Mesendoderm (in vitro differentiated cells): ENCODE data around the gene SIX5.

ENCODE experiments used
- DNase-seq: peaks from one replicate; pipeline ENCODE4 v3.0.0; 2013
- H2AK5ac ChIP-seq: 2 replicates; pipeline ENCODE4 v1.6.1; 2013; ENCODE audit warnings: low read length, inconsistent platforms
- H2BK120ac ChIP-seq: 2 replicates; pipeline ENCODE4 v1.6.1; 2013; ENCODE audit warnings: low read depth, mild to moderate bottlenecking, low read length, moderate library complexity, mixed read lengths
- H2BK15ac ChIP-seq: replicated peaks from 2 replicates; pipeline ENCODE4 v1.6.1; 2013; ENCODE audit warnings: low read depth, mild to moderate bottlenecking, moderate library complexity
- H2BK5ac ChIP-seq: 2 replicates; pipeline ENCODE4 v1.6.1; 2013; ENCODE audit warnings: low read length, inconsistent platforms
- H3K18ac ChIP-seq: 2 replicates; pipeline ENCODE4 v1.6.1; 2013; ENCODE audit warnings: mild to moderate bottlenecking, low read length, mixed read lengths
- H3K23ac ChIP-seq: one replicate; pipeline ENCODE4 v1.6.1; 2013; ENCODE audit warnings: low read length
- H3K27ac ChIP-seq: 2 replicates; pipeline ENCODE4 v1.5.1; 2013; ENCODE audit warnings: low read depth, mild to moderate bottlenecking, inconsistent platforms, low read length, moderate library complexity
- H3K27me3 ChIP-seq: 2 replicates; pipeline ENCODE4 v1.6.1; 2013; ENCODE audit warnings: low read length, control low read depth, mild to moderate bottlenecking, inconsistent platforms; ENCODE audit not compliant: insufficient read depth, poor library complexity
- H3K36me3 ChIP-seq: 2 replicates; pipeline ENCODE4 v1.6.1; 2013; ENCODE audit warnings: low read length, inconsistent platforms; ENCODE audit not compliant: control insufficient read depth, insufficient read depth
- H3K4ac ChIP-seq: one replicate; pipeline ENCODE4 v1.6.1; 2013; ENCODE audit warnings: low read depth, mild to moderate bottlenecking, low read length, moderate library complexity
- H3K4me1 ChIP-seq: 2 replicates; pipeline ENCODE4 v1.6.1; 2013; ENCODE audit warnings: low read depth, low read length, inconsistent platforms; ENCODE audit not compliant: control insufficient read depth
- H3K4me2 ChIP-seq: 2 replicates; pipeline ENCODE4 v1.6.1; 2013; ENCODE audit warnings: low read length
- H3K4me3 ChIP-seq: 2 replicates; pipeline ENCODE4 v1.5.1; 2013; ENCODE audit warnings: mild to moderate bottlenecking, low read length
- H3K56ac ChIP-seq: one replicate; pipeline ENCODE4 v1.6.1; 2013; ENCODE audit warnings: low read length
- H3K79me1 ChIP-seq: 2 replicates; pipeline ENCODE4 v1.6.1; 2013; ENCODE audit warnings: low read length, inconsistent platforms
- H3K79me2 ChIP-seq: 2 replicates; pipeline ENCODE4 v1.6.1; 2013; ENCODE audit warnings: mild to moderate bottlenecking, low read length; ENCODE audit not compliant: control insufficient read depth, insufficient read depth
- H3K9ac ChIP-seq: 2 replicates; pipeline ENCODE4 v1.6.1; 2013; ENCODE audit warnings: low read length, inconsistent platforms
- H4K5ac ChIP-seq: one replicate; pipeline ENCODE4 v1.6.1; 2013; ENCODE audit warnings: low read length
- H4K8ac ChIP-seq: one replicate; pipeline ENCODE4 v1.6.1; 2013; ENCODE audit warnings: low read depth, mild to moderate bottlenecking, control low read depth, low read length, moderate library complexity
- WGBS: extraction: QIAGEN DNeasy Blood & Tissue Kit; methylation state at CpG from one replicate; pipeline ENCODE4 v1.1.7; 2013; ENCODE audit warnings: low lambda C conversion rate, missing lambda C conversion rate; ENCODE audit not compliant: insufficient coverage; ENCODE audit errors: extremely low coverage; 5-methylcytosine and 5-hydroxymethylcytosine counted together

SIX5 gene

DNA sequence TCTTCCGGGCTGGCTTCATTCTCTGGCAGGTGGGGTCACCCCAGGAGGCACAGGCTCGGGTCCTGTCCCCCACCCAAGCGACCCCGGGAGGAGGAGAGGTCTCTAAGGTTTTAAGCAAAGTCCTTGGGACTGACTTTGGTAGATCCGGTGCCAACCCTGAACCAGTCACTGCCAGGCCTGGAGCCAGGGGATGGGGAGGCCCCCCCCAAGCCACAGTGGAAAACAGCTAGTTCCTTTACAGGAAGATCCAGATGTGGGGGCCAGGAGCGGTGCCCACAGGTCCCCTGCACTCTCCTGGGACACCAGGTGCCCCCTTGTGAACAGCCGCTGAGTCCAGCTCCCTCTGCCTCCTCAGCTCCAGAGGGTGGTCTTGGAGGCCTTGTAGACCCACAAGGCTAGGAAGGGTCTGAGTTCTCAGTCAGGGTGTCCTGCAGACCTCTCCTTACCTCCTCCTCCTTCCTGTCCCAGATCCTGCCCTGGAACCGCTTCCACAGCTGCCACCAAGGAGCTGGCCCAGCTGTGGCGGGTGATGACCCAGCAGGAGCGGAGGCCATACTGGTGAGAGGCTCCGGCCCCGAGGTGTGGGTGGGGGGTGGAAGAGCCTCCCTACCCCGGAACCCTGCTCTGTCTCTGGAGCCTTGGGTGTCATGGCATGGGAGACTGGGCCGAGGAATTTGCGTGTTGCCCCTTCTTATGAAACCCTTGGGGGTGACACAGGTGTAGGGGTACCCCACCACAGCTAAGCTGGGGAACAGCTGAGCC, 6.0 kb downstream of the SIX5 start:
- H3K56ac ChIP-seq = no peak overlapping the region
- no peak overlapping the region for H3K23ac ChIP-seq
- H3K18ac ChIP-seq = no peak overlapping the region
- H3K4me3 ChIP-seq = no peak overlapping the region
- H2BK120ac ChIP-seq = no peak overlapping the region
- peaks cover 10% of the 10 kb centered on the region for H3K4me1 ChIP-seq
- DNase-seq = no peak
- no peak overlapping the region for H3K27ac ChIP-seq
- no peaks in the 10 kb centered on the region for H3K27me3 ChIP-seq
- H3K9ac ChIP-seq = no peak overlapping the region
- no peaks in the 10 kb centered on the region for H3K36me3 ChIP-seq
- no peak overlapping the region for H2AK5ac ChIP-seq
- no peaks in the 10 kb centered on the region for H3K79me1 ChIP-seq
- H4K8ac ChIP-seq = no peak overlapping the region
- H3K79me2 ChIP-seq = no peaks in the 10 kb centered on the region
- H3K4me2 ChIP-seq = no peak overlapping the region
- no peak overlapping the region for H2BK15ac ChIP-seq
- no peak overlapping the region for H4K5ac ChIP-seq
- no peak overlapping the region for H2BK5ac ChIP-seq
- WGBS = no CpG with 5 or more reads among the region's 15 CpGs
- no peak overlapping the region for H3K4ac ChIP-seq

DNA sequence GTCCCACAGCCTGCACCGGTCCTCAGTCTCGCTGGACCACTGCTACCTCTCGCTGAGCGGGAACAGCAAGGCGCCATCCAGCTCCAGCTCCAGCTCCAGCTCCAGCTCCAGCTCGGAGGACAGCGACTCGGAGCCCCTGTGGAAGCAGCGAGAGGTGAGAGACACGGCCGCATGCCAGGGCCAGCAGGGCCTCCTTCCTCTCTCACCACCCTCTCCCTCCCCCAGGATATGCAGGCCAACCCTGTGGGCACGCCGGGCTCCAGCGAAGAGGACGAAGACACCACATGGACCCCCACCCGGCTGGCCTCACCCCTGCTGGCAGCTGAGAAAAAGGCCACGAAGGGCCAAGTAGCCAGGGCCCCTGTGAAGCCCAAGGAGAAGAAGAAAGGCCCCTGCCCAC, 7.3 kb downstream of the SIX5 start:
- H2BK120ac ChIP-seq = no peak overlapping the region
- H3K27ac ChIP-seq = no peak overlapping the region
- peak overlapping the region; percentile 59 for H2BK5ac ChIP-seq
- no peak overlapping the region for H4K8ac ChIP-seq
- no peaks in the 10 kb centered on the region for H3K27me3 ChIP-seq
- peak overlapping the region; percentile 62 for H3K56ac ChIP-seq
- no peak overlapping the region for H3K4ac ChIP-seq
- H3K79me2 ChIP-seq = no peaks in the 10 kb centered on the region
- H4K5ac ChIP-seq = no peak overlapping the region
- no peak overlapping the region for H2AK5ac ChIP-seq
- H3K36me3 ChIP-seq = no peaks in the 10 kb centered on the region
- WGBS = no CpG with 5 or more reads among the region's 17 CpGs
- no peaks in the 10 kb centered on the region for H3K79me1 ChIP-seq
- H3K18ac ChIP-seq = peak overlapping the region; percentile 3
- no peak overlapping the region for H3K4me2 ChIP-seq
- no peak overlapping the region for H3K4me3 ChIP-seq
- DNase-seq = peak; percentile 72
- H2BK15ac ChIP-seq = no peak overlapping the region
- H3K9ac ChIP-seq = no peak overlapping the region
- H3K4me1 ChIP-seq = peaks cover 8% of the 10 kb centered on the region
- no peak overlapping the region for H3K23ac ChIP-seq

DNA sequence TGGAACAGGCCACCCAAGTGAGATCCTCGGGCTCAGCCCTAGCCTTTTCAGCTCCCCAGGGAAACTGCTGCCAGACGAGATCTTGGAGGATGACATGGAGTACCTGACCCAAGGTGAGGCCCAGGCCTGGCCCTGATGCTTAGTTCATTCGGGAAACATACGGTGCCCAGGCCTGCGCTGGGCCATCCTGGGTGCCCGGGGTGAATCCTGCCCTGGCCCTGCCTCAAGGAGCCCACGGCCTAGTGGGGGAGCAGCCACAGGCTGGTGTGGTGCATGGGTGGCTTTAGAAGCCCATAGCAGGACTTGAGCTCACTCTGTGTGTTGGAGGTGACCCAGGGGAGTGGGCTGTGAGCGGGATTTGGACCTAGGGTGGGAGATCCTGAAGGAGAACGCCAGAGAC, 10.1 kb downstream of the SIX5 start:
- WGBS = no CpG with 5 or more reads among the region's 9 CpGs
- Histone ChIP-seq H3K4me3 (no peak overlapping the region), H3K27ac (no peak overlapping the region)

GRCh38 chr19:45757695-45758094, 11.4 kb downstream of the SIX5 start:
- Histone ChIP-seq H2AK5ac (no peak overlapping the region), H3K56ac (no peak overlapping the region), H3K9ac (no peak overlapping the region), H3K27me3 (no peaks in the 10 kb centered on the region), H3K36me3 (no peaks in the 10 kb centered on the region), H3K4me3 (no peak overlapping the region), H2BK15ac (no peak overlapping the region), H3K4ac (no peak overlapping the region), H2BK5ac (no peak overlapping the region), H3K23ac (no peak overlapping the region), H3K4me1 (peaks cover 2% of the 10 kb centered on the region), H3K79me1 (no peaks in the 10 kb centered on the region), H4K5ac (no peak overlapping the region), H2BK120ac (no peak overlapping the region), H3K18ac (no peak overlapping the region), H3K79me2 (no peaks in the 10 kb centered on the region), H3K4me2 (no peak overlapping the region), H3K27ac (no peak overlapping the region), H4K8ac (no peak overlapping the region)
- no CpG with 5 or more reads among the region's 9 CpGs for WGBS
- DNase-seq = no peak

More for the DNA sequence above, 10.1 kb downstream of the SIX5 start:
- Histone ChIP-seq H3K79me1 (no peaks in the 10 kb centered on the region), H3K9ac (no peak overlapping the region), H3K56ac (no peak overlapping the region), H3K18ac (no peak overlapping the region), H2AK5ac (no peak overlapping the region), H3K79me2 (no peaks in the 10 kb centered on the region), H3K23ac (no peak overlapping the region), H4K8ac (no peak overlapping the region), H4K5ac (no peak overlapping the region), H3K27me3 (no peaks in the 10 kb centered on the region), H2BK5ac (no peak overlapping the region), H3K4me2 (no peak overlapping the region), H3K4me1 (peaks cover 2% of the 10 kb centered on the region), H2BK120ac (no peak overlapping the region), H2BK15ac (no peak overlapping the region), H3K4ac (no peak overlapping the region), H3K36me3 (no peaks in the 10 kb centered on the region)
- DNase-seq = no peak

DNA sequence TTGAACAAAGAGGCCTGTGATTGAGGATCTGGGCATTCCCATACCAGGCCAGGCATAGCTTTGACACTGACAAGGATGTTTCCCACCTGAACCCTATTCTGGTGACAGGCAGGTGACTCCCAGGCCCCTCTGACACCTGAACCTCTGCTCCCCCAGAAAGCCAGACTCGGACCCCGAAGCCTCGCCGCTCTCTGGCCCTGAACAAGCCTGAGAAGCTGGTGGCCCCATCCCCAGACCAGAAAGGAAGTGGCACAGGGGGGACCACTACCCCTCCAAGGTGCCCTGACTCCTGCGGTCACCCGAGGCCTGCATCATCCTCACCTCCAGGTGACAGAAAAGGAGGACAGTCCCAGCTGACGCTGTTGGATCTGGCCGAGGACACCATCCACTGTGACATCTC, 14.7 kb downstream of the SIX5 start:
- Histone ChIP-seq H2BK120ac (no peak overlapping the region), H3K56ac (no peak overlapping the region), H3K9ac (no peak overlapping the region), H3K4me2 (no peak overlapping the region), H3K27me3 (no peaks in the 10 kb centered on the region), H2BK5ac (no peak overlapping the region), H3K36me3 (no peaks in the 10 kb centered on the region), H2BK15ac (no peak overlapping the region), H3K79me2 (no peaks in the 10 kb centered on the region), H4K8ac (no peak overlapping the region), H3K23ac (no peak overlapping the region), H3K4ac (no peak overlapping the region), H3K18ac (no peak overlapping the region), H2AK5ac (no peak overlapping the region), H3K27ac (no peak overlapping the region), H3K4me1 (no peaks in the 10 kb centered on the region), H3K4me3 (no peak overlapping the region), H3K79me1 (no peaks in the 10 kb centered on the region), H4K5ac (no peak overlapping the region)
- no CpG with 5 or more reads among the region's 8 CpGs for WGBS
- DNase-seq = no peak

GRCh38 chr19:45753548-45753947, 15.5 kb downstream of the SIX5 start:
- Histone ChIP-seq H3K4me3 (no peak overlapping the region), H3K36me3 (no peaks in the 10 kb centered on the region), H3K18ac (no peak overlapping the region), H3K4ac (no peak overlapping the region), H3K4me2 (no peak overlapping the region), H3K9ac (no peak overlapping the region), H2BK15ac (no peak overlapping the region), H4K5ac (no peak overlapping the region), H3K27me3 (no peaks in the 10 kb centered on the region), H4K8ac (no peak overlapping the region), H2BK120ac (no peak overlapping the region), H3K27ac (no peak overlapping the region), H2AK5ac (no peak overlapping the region), H2BK5ac (no peak overlapping the region), H3K79me2 (no peaks in the 10 kb centered on the region), H3K23ac (no peak overlapping the region), H3K79me1 (no peaks in the 10 kb centered on the region), H3K4me1 (no peaks in the 10 kb centered on the region), H3K56ac (no peak overlapping the region)
- peak; percentile 84 for DNase-seq
- WGBS = no CpG with 5 or more reads among the region's 6 CpGs
